HepG2 (cell line): ENCODE data around the gene VKORC1. TPM values are rescaled to one million over a fixed set of nuclear protein-coding genes. Genes with fewer than 3 reads are reported as not detected.

Experiments used
- ELF1 ChIP-seq: sonication (generic); formaldehyde crosslinking; IDR thresholded peaks from 2 replicates; pipeline ENCODE4 v1.4.0; 2020; ENCODE audit warnings: missing genetic modification reagents
- GPN1 ChIP-seq: sonication (generic); formaldehyde crosslinking; IDR thresholded peaks from 2 replicates; pipeline ENCODE4 v1.5.1; 2020; ENCODE audit warnings: missing genetic modification reagents, borderline replicate concordance
- HBP1 ChIP-seq: IDR thresholded peaks from 2 replicates; pipeline ENCODE4 v1.6.1; 2016; ENCODE audit warnings: low read depth, control low read depth
- HMG20B ChIP-seq: conservative IDR thresholded peaks from 2 replicates; pipeline ENCODE4 v1.6.1; 2016; ENCODE audit warnings: missing genetic modification reagents, missing compliant biosample characterization
- HMGA1 ChIP-seq: sonication (generic); formaldehyde crosslinking; conservative IDR thresholded peaks from 2 replicates; pipeline ENCODE4 v1.4.0; 2020; ENCODE audit warnings: missing genetic modification reagents
- NFATC3 ChIP-seq: sonication (generic); formaldehyde crosslinking; IDR thresholded peaks from 2 replicates; pipeline ENCODE4 v1.5.1; 2020; ENCODE audit warnings: mild to moderate bottlenecking, missing genetic modification reagents
- RNF219 ChIP-seq: sonication (generic); formaldehyde crosslinking; IDR thresholded peaks from 2 replicates; pipeline ENCODE4 v1.5.0; 2020; ENCODE audit warnings: mild to moderate bottlenecking, missing genetic modification reagents
- TAF1 ChIP-seq: sonication (generic); formaldehyde crosslinking; IDR thresholded peaks from 2 replicates; pipeline ENCODE4 v1.4.0; 2020; ENCODE audit warnings: missing genetic modification reagents
- TCF7L2 ChIP-seq: IDR thresholded peaks from 2 replicates; pipeline ENCODE4 v1.6.1; 2011; ENCODE audit warnings: mild to moderate bottlenecking, low read depth, low read length, moderate library complexity
- TIGD3 ChIP-seq: sonication (generic); formaldehyde crosslinking; IDR thresholded peaks from 2 replicates; pipeline ENCODE4 v1.5.1; 2020; ENCODE audit warnings: mild to moderate bottlenecking, missing genetic modification reagents, borderline replicate concordance
- ZBTB7A ChIP-seq: sonication (generic); formaldehyde crosslinking; IDR thresholded peaks from 2 replicates; pipeline ENCODE4 v1.8.0; 2022; ENCODE audit warnings: mild to moderate bottlenecking, missing genetic modification reagents
- ZFY ChIP-seq: sonication (generic); formaldehyde crosslinking; IDR thresholded peaks from 2 replicates; pipeline ENCODE4 v1.4.0; 2020; ENCODE audit warnings: missing genetic modification reagents
- ZNF207 ChIP-seq: fragments of 450-650 bp; IDR thresholded peaks from 2 replicates; pipeline ENCODE4 v1.6.1; 2016; ENCODE audit warnings: antibody characterized with exemption, borderline replicate concordance
- ZNF235 ChIP-seq: sonication (generic); formaldehyde crosslinking; IDR thresholded peaks from 2 replicates; pipeline ENCODE4 v1.8.1; 2023; ENCODE audit warnings: mild to moderate bottlenecking, missing genetic modification reagents, borderline replicate concordance
- ZNF30 ChIP-seq: sonication (generic); formaldehyde crosslinking; IDR thresholded peaks from 2 replicates; pipeline ENCODE4 v1.5.0; 2020; ENCODE audit warnings: mild to moderate bottlenecking, missing genetic modification reagents
- ZNF567 ChIP-seq: sonication (generic); formaldehyde crosslinking; IDR thresholded peaks from 2 replicates; pipeline ENCODE4 v1.8.1; 2023; ENCODE audit warnings: mild to moderate bottlenecking, missing genetic modification reagents, borderline replicate concordance
- ZNF629 ChIP-seq: sonication (generic); formaldehyde crosslinking; conservative IDR thresholded peaks from 2 replicates; pipeline ENCODE4 v1.5.0; 2020; ENCODE audit warnings: missing genetic modification reagents
- ZNF776 ChIP-seq: sonication (generic); formaldehyde crosslinking; IDR thresholded peaks from 2 replicates; pipeline ENCODE4 v1.4.0; 2020; ENCODE audit warnings: mild to moderate bottlenecking, missing genetic modification reagents
- ZNF784 ChIP-seq: sonication (generic); formaldehyde crosslinking; IDR thresholded peaks from 2 replicates; pipeline ENCODE4 v1.5.1; 2020; ENCODE audit warnings: missing genetic modification reagents, mild to moderate bottlenecking, borderline replicate concordance
- ZSCAN21 ChIP-seq: sonication (generic); formaldehyde crosslinking; IDR thresholded peaks from 2 replicates; pipeline ENCODE4 v1.8.0; 2022; ENCODE audit warnings: mild to moderate bottlenecking, missing genetic modification reagents, moderate library complexity, borderline replicate concordance
- polyA plus RNA-seq, 8 experiments: library from polyadenylated mRNA; depleted of rRNA in 3 of 8; stranded (reverse) in 7 of 8; unstranded in 1 of 8; fragments of >200 nt; fragmentation: Illumina TruSeq in 4 of 8; extraction: Trizol in 4 of 8; gene quantifications; 2 replicates each; pipeline versions ENCODE4 v1.2.1 to v1.2.3, GENCODE V29; 2011 to 2016; ENCODE audit warnings: low read depth in 4 of 8, missing spikeins in 1 of 8, mixed read lengths in 1 of 8; ENCODE audit not compliant: insufficient read depth in 1 of 8
- total RNA-seq, 5 experiments: library from RNA; depleted of rRNA; stranded (reverse); fragments of >200 nt; fragmentation: Illumina TruSeq; extraction: Trizol; gene quantifications; 2 replicates each; pipeline ENCODE4 v1.2.3, GENCODE V29; 2016; ENCODE audit warnings: low read depth in 1 of 5
- TF ChIP-seq, protein P1 (sequence below), 2 experiments: sonication (generic) in 1 of 2; formaldehyde crosslinking in 1 of 2; IDR thresholded peaks; 2 replicates each; pipeline versions ENCODE4 v1.5.1 to v1.6.1; 2011 to 2020; ENCODE audit warnings: borderline replicate concordance in 1 of 2, low read depth in 1 of 2, low read length in 1 of 2, mild to moderate bottlenecking in 1 of 2, missing genetic modification reagents in 1 of 2, moderate library complexity in 1 of 2

The VKORC1 gene
- total and polyA plus RNA-seq, 2 of the 13 experiments (the other 11 are each of a cell fraction or from before 2014, with no cell fraction given), result 141 to 615 TPM

DNA sequence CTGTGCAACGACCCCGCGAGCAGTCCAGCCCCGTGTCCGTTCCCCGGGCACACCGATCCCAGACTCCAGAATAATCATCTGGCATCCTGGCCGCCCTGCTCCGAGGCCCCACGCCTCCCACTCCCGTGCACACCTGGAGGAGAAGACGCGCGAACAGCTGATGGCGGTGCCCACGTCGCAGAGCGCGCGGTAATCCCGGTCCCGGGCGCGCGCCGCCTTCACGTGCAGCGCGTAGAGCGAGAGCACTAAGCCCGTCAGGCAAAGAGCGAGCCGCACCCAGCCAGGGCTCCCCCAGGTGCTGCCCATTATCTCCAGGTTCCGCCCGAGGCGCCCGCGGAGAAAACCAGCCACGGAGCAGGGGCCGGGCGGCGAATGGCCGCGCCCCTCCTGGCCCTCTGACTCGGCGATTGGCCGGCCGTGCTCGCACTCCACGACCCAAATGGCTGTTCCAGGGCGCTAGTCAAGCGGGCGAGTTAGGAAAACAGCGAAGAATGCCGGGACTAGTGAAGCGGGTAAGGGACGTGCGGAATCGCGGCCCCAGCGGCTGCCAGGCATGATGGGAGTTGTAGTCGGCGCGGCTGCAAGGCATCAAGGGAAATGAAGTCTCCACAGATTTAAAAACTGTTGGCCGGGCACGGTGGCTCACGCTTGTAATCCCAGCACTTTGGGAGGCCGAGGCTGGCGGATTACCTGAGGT, at the start of gene VKORC1 (continued):
- TF ChIP-seq ZNF235 (peak; percentile 95; the same call in 1 of the 2 replicates), ZNF784 (CRISPR knock-in tag) (no peak), NFATC3 (CRISPR knock-in tag) (no peak), ZFY (peak; percentile 85), ZSCAN21 (CRISPR knock-in tag) (peak; percentile 69; the same call in 1 of the 2 replicates), ZBTB7A (CRISPR knock-in tag) (peak; percentile 20; the same call in 1 of the 2 replicates), ELF1 (peak; percentile 86), ZNF207 (no peak), ZNF776 (CRISPR knock-in tag) (peak; percentile 66; the same call in 1 of the 2 replicates), ZNF30 (CRISPR knock-in tag) (no peak), RNF219 (CRISPR knock-in tag) (no peak), TIGD3 (CRISPR knock-in tag) (no peak), HMG20B (CRISPR knock-in tag) (peak; percentile 21), HMGA1 (no peak), ZNF567 (CRISPR knock-in tag) (no peak), GPN1 (CRISPR knock-in tag) (0 out of 2 replicates have a peak, but pooled peaks have one; percentile 43), HBP1 (no peak), TCF7L2 (no peak), TAF1 (CRISPR knock-in tag) (peak; percentile 94), ZNF629 (CRISPR knock-in tag) (no peak; the same call in 1 of the 2 replicates)
- TF ChIP-seq, protein P1, sequence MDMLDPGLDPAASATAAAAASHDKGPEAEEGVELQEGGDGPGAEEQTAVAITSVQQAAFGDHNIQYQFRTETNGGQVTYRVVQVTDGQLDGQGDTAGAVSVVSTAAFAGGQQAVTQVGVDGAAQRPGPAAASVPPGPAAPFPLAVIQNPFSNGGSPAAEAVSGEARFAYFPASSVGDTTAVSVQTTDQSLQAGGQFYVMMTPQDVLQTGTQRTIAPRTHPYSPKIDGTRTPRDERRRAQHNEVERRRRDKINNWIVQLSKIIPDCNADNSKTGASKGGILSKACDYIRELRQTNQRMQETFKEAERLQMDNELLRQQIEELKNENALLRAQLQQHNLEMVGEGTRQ (IDR thresholded peaks at IDR 0.05; ENCODE audit: low read depth, low read length), result no peak
- TF ChIP-seq, protein P1 (CRISPR knock-in tag; IDR thresholded peaks at IDR 0.05; ENCODE audit: borderline replicate concordance), result peak; percentile 51; the same call in 1 of the 2 replicates
